ENCODE results near the gene CERS5.

GRCh38 chr12:50084775-50085614 lies 82.2 kb downstream of the CERS5 start, which contains the start of gene SMARCD1:
- no peak for TF ChIP-seq HDGF (IDR thresholded peaks at IDR 0.05; ENCODE audit: borderline replicate concordance)
- no peak for TF ChIP-seq SUZ12 (IDR thresholded peaks at IDR 0.05)
- TF ChIP-seq FOXM1 (IDR thresholded peaks at IDR 0.05; ENCODE audit: borderline replicate concordance) = no peak
- TF ChIP-seq TARDBP (IDR thresholded peaks at IDR 0.05) = no peak
- TF ChIP-seq FOXK2 (IDR thresholded peaks at IDR 0.05) = no peak
- TF ChIP-seq FOXA1 (IDR thresholded peaks at IDR 0.05) = no peak
- no peak for TF ChIP-seq ZNF384 (IDR thresholded peaks at IDR 0.05)
- no peak for TF ChIP-seq PKNOX1 (IDR thresholded peaks at IDR 0.05)

All from HEK293T (cell line).